Measurements from ENCODE around the gene VPS16.

VPS16 gene

GRCh38 chr20:2864626-2865025 is 24.1 kb downstream of the VPS16 start:
- no peak for TF ChIP-seq CTCF (IDR thresholded peaks at IDR 0.05)
- no peak for TF ChIP-seq ZFX (IDR thresholded peaks at IDR 0.05; ENCODE audit: borderline replicate concordance)

GRCh38 chr20:2865101-2865500 is 24.6 kb downstream of the VPS16 start:
- TF ChIP-seq CTCF (IDR thresholded peaks at IDR 0.05) = no peak
- H3K27ac ChIP-seq = no peak overlapping the region

More at GRCh38 chr20:2864626-2865025, 24.1 kb downstream of the VPS16 start:
- no peak overlapping the region for H3K27ac ChIP-seq

- H3K27ac ChIP-seq = no peak overlapping the region
- TF ChIP-seq ZFX (IDR thresholded peaks at IDR 0.05; ENCODE audit: borderline replicate concordance) (no peak), CTCF (IDR thresholded peaks at IDR 0.05) (0 out of 2 replicates have a peak, but pooled peaks have one; percentile 24)
These were observed 25.1 kb downstream of the VPS16 start for GRCh38 chr20:2865630-2866029.

- no peak overlapping the region for H3K27ac ChIP-seq
- no peak for TF ChIP-seq CTCF (IDR thresholded peaks at IDR 0.05)
- no peak for TF ChIP-seq ZFX (IDR thresholded peaks at IDR 0.05; ENCODE audit: borderline replicate concordance)
These were observed 25.7 kb downstream of the VPS16 start for GRCh38 chr20:2866236-2866635.

- TF ChIP-seq CTCF (IDR thresholded peaks at IDR 0.05) = no peak
- no peak for TF ChIP-seq ZFX (IDR thresholded peaks at IDR 0.05; ENCODE audit: borderline replicate concordance)
- H3K27ac ChIP-seq = no peak overlapping the region
These were observed 26.7 kb downstream of the VPS16 start for GRCh38 chr20:2867081-2867864.

GRCh38 chr20:2869381-2869780 is 28.8 kb downstream of the VPS16 start:
- TF ChIP-seq CTCF (IDR thresholded peaks at IDR 0.05) (no peak), ZFX (IDR thresholded peaks at IDR 0.05; ENCODE audit: borderline replicate concordance) (no peak)
- H3K27ac ChIP-seq = no peak overlapping the region

- H3K27ac ChIP-seq = no peak overlapping the region
These were observed 30.5 kb downstream of the VPS16 start for GRCh38 chr20:2871111-2871465.

More at GRCh38 chr20:2871111-2871465, 30.5 kb downstream of the VPS16 start:
- TF ChIP-seq CTCF (IDR thresholded peaks at IDR 0.05) = no peak
- TF ChIP-seq ZFX (IDR thresholded peaks at IDR 0.05; ENCODE audit: borderline replicate concordance) = no peak
